Right atrium auricular region (tissue), 2 donors: ENCODE results near the gene SPTB. TPM values are rescaled to one million over a fixed set of nuclear protein-coding genes. Genes with fewer than 3 reads are reported as not detected.
A peak's percentile ranks its signal among the peaks of the same experiment; 100 is the strongest.

Source experiments
- DNase-seq: peaks from one replicate; pipeline ENCODE4 v3.0.0-alpha.2; 2019; ENCODE audit warnings: low spot score
- H3K27ac ChIP-seq, 2 donors: fragments of 200-600 bp; sonication (generic); 1 replicate in 1 of 2; 2 replicates in 1 of 2; pipeline ENCODE4 v1.5.1; 2016 to 2019
- H3K27me3 ChIP-seq, 2 donors: fragments of 200-600 bp; sonication (generic); one replicate each; pipeline versions ENCODE4 v1.5.1 to v1.6.0; 2017 to 2019
- H3K36me3 ChIP-seq: fragments of 200-600 bp; sonication (generic); one replicate; pipeline ENCODE4 v1.5.1; 2016
- H3K4me1 ChIP-seq, 2 donors: fragments of 200-600 bp; sonication (generic); one replicate each; pipeline versions ENCODE4 v1.5.1 to v1.6.0; 2017 to 2019
- H3K4me3 ChIP-seq, 2 donors: fragments of 200-600 bp; sonication (generic); 1 replicate in 1 of 2; 2 replicates in 1 of 2; pipeline ENCODE4 v1.5.1; 2017 to 2019; ENCODE audit warnings: mild to moderate bottlenecking in 1 of 2, moderate library complexity in 1 of 2
- H3K9me3 ChIP-seq, 2 donors: fragments of 200-600 bp; sonication (generic); one replicate each; pipeline ENCODE4 v1.5.1; 2019
- CTCF ChIP-seq, 2 donors: fragments of 200-600 bp; sonication (generic); IDR thresholded peaks; one replicate each; pipeline ENCODE4 v1.5.1; 2019; ENCODE audit warnings: antibody characterized with exemption in 2 of 2
- total RNA-seq, 2 donors: library from RNA; depleted of rRNA; stranded (reverse); fragments of >200 nt; gene quantifications; one replicate each; pipeline ENCODE4 v1.1.0, GENCODE V29; 2016

SPTB gene
- total RNA-seq, 2 donors from 2014 or later, result 84.4 to 102 TPM

DNA sequence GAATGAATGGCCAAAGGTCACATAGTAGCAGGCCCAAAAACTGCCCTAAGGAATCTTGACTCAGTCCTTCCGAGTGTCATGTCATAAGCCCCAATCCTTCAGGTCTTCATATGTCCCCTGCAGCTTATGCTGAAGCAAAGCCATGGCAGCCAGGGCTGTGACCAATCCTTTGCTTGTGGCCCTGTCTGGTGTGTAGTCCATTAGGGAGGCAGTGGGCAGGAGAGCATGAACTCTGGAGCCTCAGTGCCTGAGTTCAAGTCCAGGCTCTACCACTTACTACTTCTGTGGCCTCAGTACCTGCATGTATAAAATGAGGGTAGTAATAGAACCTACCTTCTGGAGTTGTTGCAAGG, 155.2 kb downstream of the SPTB start:
- DNase-seq, result no peak
- Histone ChIP-seq H3K27me3 (no peaks in the 10 kb centered on the region), H3K36me3 (peaks cover 20% of the 10 kb centered on the region), H3K27ac (peak overlapping the region; percentile 65 to 86), H3K4me3 (no peak overlapping the region), H3K4me1 (peaks cover 0 to 90% of the 10 kb centered on the region in 2 donors), H3K9me3 (no peaks in the 10 kb centered on the region)
- TF ChIP-seq CTCF (IDR thresholded peaks at IDR 0.05), result no peak

DNA sequence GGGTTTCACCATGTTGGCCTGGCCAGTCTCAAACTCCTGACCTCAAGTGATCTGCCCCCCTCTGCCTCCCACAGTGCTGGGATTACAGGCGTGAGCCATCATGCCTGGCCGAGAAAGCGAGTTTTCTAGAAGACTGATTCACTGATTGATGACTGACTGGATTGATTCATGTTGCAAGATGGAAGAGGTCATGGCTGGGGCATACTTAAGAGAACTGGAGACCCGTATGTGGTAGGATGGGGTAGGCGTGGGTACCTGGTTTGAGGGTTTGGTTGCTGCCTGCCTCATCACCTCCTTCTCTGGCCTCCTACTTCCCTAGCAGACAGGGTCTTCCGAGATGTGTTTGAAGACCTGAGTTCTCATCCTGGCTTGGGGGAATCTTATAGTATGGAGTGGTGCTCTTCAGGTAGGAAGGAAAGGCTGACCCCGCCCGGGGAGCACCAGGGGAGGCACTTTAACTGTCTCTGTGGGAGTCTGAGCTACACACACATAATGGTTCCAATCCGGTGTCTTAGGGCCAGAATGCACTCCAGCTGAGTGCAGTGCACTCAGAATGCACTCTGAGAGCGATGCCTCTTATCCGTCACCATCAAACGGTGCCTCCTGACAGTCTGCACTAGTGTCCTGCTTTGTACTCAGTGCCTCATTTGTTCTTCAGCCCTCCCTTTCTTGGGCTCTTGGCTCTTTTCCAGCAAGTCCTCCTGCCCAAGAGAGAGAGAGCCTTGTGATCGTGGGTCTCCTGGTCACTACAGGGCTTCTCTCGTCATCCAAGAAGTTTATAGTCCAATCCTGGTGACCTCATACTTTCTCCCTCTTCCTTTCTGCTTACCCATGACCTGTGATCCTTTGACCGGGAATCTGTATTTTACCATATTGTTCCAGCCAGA, 155.8 kb downstream of the SPTB start:
- peak overlapping the region; percentile 65 to 86 for H3K27ac ChIP-seq
- no peak for DNase-seq
- TF ChIP-seq CTCF (IDR thresholded peaks at IDR 0.05), result no peak
- no peaks in the 10 kb centered on the region for H3K27me3 ChIP-seq
- no peaks in the 10 kb centered on the region for H3K9me3 ChIP-seq
- peaks cover 0 to 92% of the 10 kb centered on the region in 2 donors for H3K4me1 ChIP-seq
- H3K4me3 ChIP-seq, result no peak overlapping the region
- H3K36me3 ChIP-seq, result peaks cover 15% of the 10 kb centered on the region

GRCh38 chr14:64722842-64723447, 156.8 kb downstream of the SPTB start:
- TF ChIP-seq CTCF (IDR thresholded peaks at IDR 0.05), result no peak
- no peaks in the 10 kb centered on the region for H3K9me3 ChIP-seq
- DNase-seq, result no peak
- peak overlapping the region; percentile 81 to 86 for H3K27ac ChIP-seq
- H3K36me3 ChIP-seq, result peaks cover 5% of the 10 kb centered on the region
- no peak overlapping the region for H3K4me3 ChIP-seq
- H3K4me1 ChIP-seq, result peaks cover 0 to 97% of the 10 kb centered on the region in 2 donors
- no peaks in the 10 kb centered on the region for H3K27me3 ChIP-seq

DNA sequence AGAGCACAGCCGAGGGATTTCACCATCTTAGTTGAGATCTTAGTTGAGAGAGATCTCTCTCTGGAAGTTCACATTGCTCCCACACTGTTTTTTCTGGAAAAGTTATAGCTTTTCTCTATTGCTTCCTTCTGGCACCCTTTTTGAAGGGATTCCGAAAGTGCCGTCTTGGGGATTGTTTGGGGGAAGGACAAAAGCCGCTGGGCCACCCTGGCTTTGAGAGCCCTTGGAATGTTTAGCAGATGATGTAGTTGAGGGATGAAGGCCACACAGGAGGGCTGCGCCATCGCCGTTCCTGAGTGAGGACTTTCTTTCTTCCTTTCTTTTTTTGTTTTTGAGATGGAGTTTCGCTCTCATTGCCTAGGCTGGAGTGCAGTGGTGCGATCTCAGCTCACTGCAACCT, 157.8 kb downstream of the SPTB start:
- Histone ChIP-seq H3K9me3 (no peaks in the 10 kb centered on the region), H3K36me3 (no peaks in the 10 kb centered on the region), H3K27me3 (no peaks in the 10 kb centered on the region), H3K27ac (peak overlapping the region; percentile 81 to 86), H3K4me1 (peaks cover 0 to 98% of the 10 kb centered on the region in 2 donors), H3K4me3 (peak overlapping the region in 1 of 2 donors; percentile 8)
- DNase-seq, result no peak
- TF ChIP-seq CTCF (IDR thresholded peaks at IDR 0.05), result no peak

DNA sequence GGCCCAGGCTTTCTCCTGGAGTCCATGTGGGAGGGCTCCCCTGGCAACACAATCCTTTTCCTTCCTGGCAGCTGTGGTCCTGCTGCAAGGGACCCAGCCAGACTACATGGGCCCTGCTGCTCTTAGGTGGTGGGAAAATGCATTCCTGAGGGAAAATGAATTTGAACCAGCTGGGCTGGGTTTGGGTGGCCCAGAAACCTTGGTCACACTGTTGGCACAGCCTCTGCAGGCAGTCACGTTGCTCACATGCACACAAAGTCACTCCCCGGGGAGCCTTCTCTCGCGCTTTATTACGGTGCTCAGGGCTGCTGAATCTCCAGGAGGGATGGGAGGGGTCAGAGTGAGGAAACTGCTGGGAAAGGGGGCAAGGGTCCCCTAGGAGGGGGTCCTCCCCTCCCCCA, 158.3 kb downstream of the SPTB start:
- TF ChIP-seq CTCF (IDR thresholded peaks at IDR 0.05), result no peak
- no peak for DNase-seq
- Histone ChIP-seq H3K36me3 (no peaks in the 10 kb centered on the region), H3K4me1 (peaks cover 0 to 98% of the 10 kb centered on the region in 2 donors), H3K27ac (peak overlapping the region; percentile 81 to 86), H3K27me3 (no peaks in the 10 kb centered on the region), H3K4me3 (peak overlapping the region in 1 of 2 donors; percentile 8), H3K9me3 (no peaks in the 10 kb centered on the region)
